ENCODE data around the gene VOPP1. TPM values are rescaled to one million over a fixed set of nuclear protein-coding genes. Genes with fewer than 3 reads are reported as not detected.

Gene VOPP1
- total and polyA plus RNA-seq, 9 of the 15 experiments (the other 6 are each of a cell fraction or from before 2014, with no cell fraction given): 8.2 to 45.8 (median 31.2) TPM

GRCh38 chr7:55500117-55500756 is 72.1 kb downstream of the VOPP1 start:
- ChIA-PET CTCF (ENCODE audit: low intra/inter-chr PET ratio) (no interaction called here), POLR2A (no interaction called here)
- ATAC-seq (no peak), FAIRE-seq (no peak), DNase-seq (ENCODE audit: extremely low read depth in 1 of 4, low spot score in 3 of 4) (no peak)
- Histone ChIP-seq H3K4me3 (no peak overlapping the region), H3K27me3 (ENCODE audit: control insufficient read depth in 2 of 2, insufficient read depth in 2 of 2, low read length in 2 of 2) (no peaks in the 10 kb centered on the region), H3K27ac (ENCODE audit: extremely low read depth, low read depth, low read length) (no peak overlapping the region), H3K9me1 (ENCODE audit: control insufficient read depth, insufficient read depth, low read length) (no peaks in the 10 kb centered on the region), H3K36me3 (ENCODE audit: control insufficient read depth, insufficient read depth, low read length) (0 out of 3 replicates have a peak, but pooled peaks cover 3% of the 10 kb centered on the region), H3K4me2 (ENCODE audit: insufficient read depth, low read length) (no peak overlapping the region), H3K9me3 (replicated peaks; ENCODE audit: control insufficient read depth, insufficient read depth, low read depth, low read length) (no peaks in the 10 kb centered on the region), H3K9ac (ENCODE audit: insufficient read depth in 1 of 2, low read depth in 2 of 2, low read length in 2 of 2) (no peak overlapping the region), H4K20me1 (replicated peaks; ENCODE audit: control insufficient read depth, insufficient read depth, low read length) (peaks cover 4% of the 10 kb centered on the region), H3K79me2 (ENCODE audit: control insufficient read depth, insufficient read depth, low read length) (no peaks in the 10 kb centered on the region), H3K4me1 (replicated peaks in 1 of 2; ENCODE audit: control insufficient read depth in 2 of 2, insufficient read depth in 2 of 2, low read length in 2 of 2) (no peaks in the 10 kb centered on the region; a peak in 1 of 5 replicates), H2AFZ (ENCODE audit: low read depth, low read length) (no peak overlapping the region)
- in situ Hi-C loops (cut with MboI): no loop called here
- 45% methylated on average over 7 of the region's 7 CpGs for WGBS (ENCODE audit: insufficient coverage, low coverage, missing lambda C conversion rate)
- BruUV-seq (replicated peaks): no TSS peak
- no peak for TF ChIP-seq ZBTB34 (CRISPR knock-in tag; IDR thresholded peaks at IDR 0.05)
- intact Hi-C loops (cut with micrococcal nuclease): no loop called here

- FAIRE-seq: no peak
Observed at GRCh38 chr7:55499591-55499990, 72.7 kb downstream of the VOPP1 start.

More at GRCh38 chr7:55499591-55499990, 72.7 kb downstream of the VOPP1 start:
- H3K27ac ChIP-seq (ENCODE audit: extremely low read depth, low read depth, low read length): no peak overlapping the region
- no peak overlapping the region for H3K9ac ChIP-seq (ENCODE audit: insufficient read depth in 1 of 2, low read depth in 2 of 2, low read length in 2 of 2)
- ATAC-seq (no peak), DNase-seq (ENCODE audit: extremely low read depth in 1 of 4, low spot score in 3 of 4) (no peak)
- no peaks in the 10 kb centered on the region for H3K79me2 ChIP-seq (ENCODE audit: control insufficient read depth, insufficient read depth, low read length)
- POLR2A ChIA-PET: interaction anchor here (0.6 kb wide), 1 partner anchor 747 kb away, joined by 3 read pairs; no protein-coding TSS in a partner anchor
- no peak for TF ChIP-seq ZNF707 (CRISPR knock-in tag; conservative IDR thresholded peaks at IDR 0.05)
- TF ChIP-seq TBP (optimal IDR thresholded peaks at IDR 0.05; ENCODE audit: low read depth, low read length): no peak
- no peak for TF ChIP-seq ZNF398 (CRISPR knock-in tag; IDR thresholded peaks at IDR 0.05)
- H2AFZ ChIP-seq (ENCODE audit: low read depth, low read length): no peak overlapping the region
- CTCF ChIA-PET (ENCODE audit: low intra/inter-chr PET ratio): no interaction called here
- BruUV-seq (replicated peaks): no TSS peak
- H3K9me3 ChIP-seq (replicated peaks; ENCODE audit: control insufficient read depth, insufficient read depth, low read depth, low read length): no peaks in the 10 kb centered on the region
- WGBS (ENCODE audit: insufficient coverage, low coverage, missing lambda C conversion rate): 86% methylated on average over 11 of the region's 12 CpGs
- H3K4me3 ChIP-seq: no peak overlapping the region
- H3K4me1 ChIP-seq (replicated peaks in 1 of 2; ENCODE audit: control insufficient read depth in 2 of 2, insufficient read depth in 2 of 2, low read length in 2 of 2): no peaks in the 10 kb centered on the region; a peak in 1 of 5 replicates
- intact Hi-C loops (cut with micrococcal nuclease) (no loop called here), in situ Hi-C loops (cut with MboI) (no loop called here)
- H3K4me2 ChIP-seq (ENCODE audit: insufficient read depth, low read length): no peak overlapping the region
- H4K20me1 ChIP-seq (replicated peaks; ENCODE audit: control insufficient read depth, insufficient read depth, low read length): peaks cover 4% of the 10 kb centered on the region
- H3K36me3 ChIP-seq (ENCODE audit: control insufficient read depth, insufficient read depth, low read length): 0 out of 3 replicates have a peak, but pooled peaks cover 3% of the 10 kb centered on the region
- no peaks in the 10 kb centered on the region for H3K27me3 ChIP-seq (ENCODE audit: control insufficient read depth in 2 of 2, insufficient read depth in 2 of 2, low read length in 2 of 2)
- H3K9me1 ChIP-seq (ENCODE audit: control insufficient read depth, insufficient read depth, low read length): no peaks in the 10 kb centered on the region
